ENCODE data around the gene RALGAPA2.

The RALGAPA2 gene

GRCh38 chr20:20423117-20423516, 289.3 kb downstream of the RALGAPA2 start:
- DNase-seq: no peak

DNA sequence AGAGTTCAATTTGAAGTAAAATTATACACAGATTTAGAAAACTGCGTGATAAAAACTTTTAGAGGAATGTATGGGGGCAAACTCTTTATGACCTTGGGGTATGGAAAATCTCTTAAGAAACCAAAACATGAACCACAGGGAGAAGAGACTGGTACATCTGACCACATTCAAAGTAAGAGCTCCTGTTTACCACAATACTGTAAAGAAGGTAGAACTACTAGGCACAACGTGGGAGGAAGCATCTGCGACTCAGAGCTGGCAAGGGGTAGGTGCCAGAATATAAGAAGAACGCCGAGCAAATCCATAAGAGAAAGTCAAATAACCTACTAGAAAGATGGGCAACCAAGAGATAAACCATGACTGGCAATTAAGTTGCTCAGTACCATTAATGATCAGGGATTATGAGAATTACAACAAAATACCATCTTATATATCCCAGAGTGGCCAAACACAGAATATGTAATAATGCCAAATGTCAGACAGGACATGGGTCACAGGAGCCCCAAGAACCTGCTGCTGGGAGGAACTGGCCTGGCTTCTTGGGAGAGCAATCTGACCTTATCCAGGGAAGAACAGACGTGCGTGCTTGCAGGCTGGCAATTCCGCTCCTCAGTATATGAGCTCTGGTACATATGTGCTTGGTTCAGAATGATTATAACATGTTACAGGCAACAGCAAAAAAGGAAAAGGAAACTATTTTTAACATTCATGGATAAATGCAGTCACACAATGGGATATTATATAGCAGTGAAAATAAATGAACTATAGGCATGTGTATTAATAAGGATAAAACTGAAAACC, 294.4 kb downstream of the RALGAPA2 start:
- DNase-seq: no peak

DNA sequence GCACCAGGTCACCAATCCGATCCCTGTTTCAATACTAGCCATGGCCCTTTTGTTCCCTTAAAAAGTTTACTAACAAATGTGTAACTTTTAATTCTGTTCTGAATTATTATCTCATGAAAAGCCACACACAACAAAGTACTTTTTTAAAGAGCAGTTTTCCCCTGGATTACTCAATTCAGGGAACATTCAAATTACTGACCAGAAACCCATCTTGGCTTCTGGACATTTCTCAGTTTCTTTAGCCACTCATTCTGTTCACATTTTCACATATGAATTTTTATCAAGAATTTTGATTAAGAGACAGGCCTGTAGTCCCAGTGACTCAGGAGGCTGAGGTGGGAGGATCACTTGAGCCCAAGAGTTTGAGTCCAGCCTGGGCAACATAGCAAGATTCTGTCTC, 297.1 kb downstream of the RALGAPA2 start:
- no peak for DNase-seq

DNA sequence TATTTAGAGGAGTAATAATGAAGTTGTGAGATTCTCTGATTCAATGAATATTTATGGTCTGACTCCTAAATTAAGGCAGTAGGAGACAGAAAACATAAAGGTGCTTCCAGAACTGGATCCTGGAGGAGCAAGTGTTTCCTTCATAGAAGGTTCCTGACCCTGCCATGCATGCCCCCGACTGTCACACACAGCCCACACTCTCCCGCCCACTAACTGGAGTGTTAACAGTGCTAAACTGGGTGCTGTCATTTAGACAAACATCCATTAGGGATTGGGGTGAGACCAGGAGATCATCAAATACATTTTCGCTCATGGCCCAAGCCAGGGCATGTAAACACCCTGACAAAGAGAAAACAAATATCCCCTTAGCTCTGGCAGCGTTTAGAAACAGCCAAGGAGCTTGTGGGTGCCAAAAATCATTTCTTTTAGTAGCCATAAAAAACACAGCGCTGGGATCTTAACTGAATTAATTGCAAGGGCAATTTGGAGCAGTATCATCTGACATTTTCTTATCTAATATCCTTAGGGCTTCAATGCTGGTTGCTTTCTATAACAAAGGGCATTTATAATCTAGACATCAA, 297.7 kb downstream of the RALGAPA2 start:
- no peak for DNase-seq

GRCh38 chr20:20413810-20414281, 298.6 kb downstream of the RALGAPA2 start:
- DNase-seq: no peak

GRCh38 chr20:20412750-20413149, 299.7 kb downstream of the RALGAPA2 start:
- no peak for DNase-seq

GRCh38 chr20:20411836-20412235, 300.6 kb downstream of the RALGAPA2 start:
- no peak for DNase-seq

- DNase-seq: no peak
Measured at GRCh38 chr20:20411402-20411801, 301.0 kb downstream of the RALGAPA2 start.

- no peak for DNase-seq
Measured at GRCh38 chr20:20410678-20411077, 301.8 kb downstream of the RALGAPA2 start.

- no peak for DNase-seq
Measured at GRCh38 chr20:20409331-20409730, 303.1 kb downstream of the RALGAPA2 start.

GRCh38 chr20:20407891-20408805, 304.3 kb downstream of the RALGAPA2 start:
- no peak for DNase-seq

DNA sequence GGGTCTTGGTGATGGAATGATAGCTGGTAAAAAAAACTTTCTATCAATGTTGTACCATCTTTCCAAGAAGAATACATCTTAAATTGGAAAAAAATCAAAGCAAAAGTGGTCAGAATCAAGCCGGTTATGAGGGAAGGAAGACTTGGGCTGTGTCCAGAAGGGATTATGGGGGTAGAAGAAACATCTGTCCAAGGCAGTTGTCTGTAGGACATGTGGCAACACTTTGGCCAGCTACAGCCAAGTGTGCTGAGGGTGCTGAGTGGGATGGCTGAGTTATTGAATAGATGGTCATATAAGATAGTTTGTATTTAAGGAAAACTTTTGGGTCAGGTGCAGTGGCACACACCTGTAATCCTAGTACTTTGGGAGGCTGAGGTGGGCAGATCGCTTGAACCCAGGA, 306.1 kb downstream of the RALGAPA2 start:
- DNase-seq: no peak

GRCh38 chr20:20405623-20406022, 306.8 kb downstream of the RALGAPA2 start:
- no peak for DNase-seq

- DNase-seq: no peak
Measured at GRCh38 chr20:20404633-20405032, 307.8 kb downstream of the RALGAPA2 start.

DNA sequence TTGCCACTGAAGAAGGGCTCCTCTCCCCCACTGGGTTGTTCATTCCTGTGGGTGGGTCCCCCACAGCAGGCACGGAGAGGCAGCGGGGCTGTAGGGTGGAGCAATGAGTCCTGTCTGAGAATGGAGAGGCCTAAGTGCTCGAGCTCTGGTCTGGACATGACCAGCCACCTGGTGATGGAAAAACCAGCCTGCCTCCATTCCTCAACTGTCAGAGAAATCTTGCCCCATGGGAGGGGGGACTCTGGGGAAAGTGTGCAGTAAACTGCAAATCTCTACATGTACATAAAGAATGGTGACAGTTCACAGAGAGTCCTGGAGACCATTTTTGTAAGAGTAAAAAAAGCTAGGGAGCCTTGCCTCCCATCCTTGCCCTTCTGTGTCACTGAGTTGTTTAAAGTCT, 310.5 kb downstream of the RALGAPA2 start:
- DNase-seq: no peak

GRCh38 chr20:20399531-20400500, 312.6 kb downstream of the RALGAPA2 start:
- no peak for DNase-seq

DNA sequence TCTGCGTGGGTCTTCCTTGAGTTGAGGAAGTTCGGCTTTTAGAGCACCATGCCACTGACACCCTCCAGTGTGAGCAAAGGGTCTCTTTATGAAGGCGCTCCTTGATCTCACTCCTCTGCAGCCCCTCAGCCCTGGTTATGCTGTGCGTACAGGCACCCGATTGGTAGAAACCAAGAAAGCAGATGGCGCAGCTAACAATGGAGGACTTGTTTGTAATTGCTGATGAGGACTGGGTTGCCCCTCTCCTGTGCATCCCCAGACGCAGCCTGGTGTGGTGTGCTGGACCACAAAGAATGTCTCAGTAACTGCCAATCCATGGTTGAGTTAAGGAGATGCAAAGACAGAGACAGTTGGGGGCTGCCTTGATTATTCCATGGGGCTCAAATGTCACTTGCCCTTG, 314.3 kb downstream of the RALGAPA2 start:
- no peak for DNase-seq

DNA sequence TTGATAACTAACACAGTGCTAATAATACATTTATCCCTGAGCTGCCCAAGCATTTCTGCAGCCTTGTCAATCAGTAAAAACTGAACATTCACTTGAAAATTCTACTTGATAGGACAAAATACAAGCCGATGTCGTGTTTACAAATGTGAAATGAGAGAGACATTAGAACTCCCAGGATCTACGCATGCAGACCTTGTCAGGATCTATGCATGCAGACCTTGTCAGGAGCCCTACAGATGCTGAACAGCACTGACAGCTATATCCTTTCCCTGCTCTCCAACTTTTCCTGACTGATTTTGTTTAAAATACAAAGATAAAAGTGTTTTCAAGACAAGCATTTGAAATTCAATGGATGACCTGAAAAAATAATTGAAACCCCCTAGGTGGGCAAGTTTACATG, 315.6 kb downstream of the RALGAPA2 start:
- DNase-seq: no peak

DNA sequence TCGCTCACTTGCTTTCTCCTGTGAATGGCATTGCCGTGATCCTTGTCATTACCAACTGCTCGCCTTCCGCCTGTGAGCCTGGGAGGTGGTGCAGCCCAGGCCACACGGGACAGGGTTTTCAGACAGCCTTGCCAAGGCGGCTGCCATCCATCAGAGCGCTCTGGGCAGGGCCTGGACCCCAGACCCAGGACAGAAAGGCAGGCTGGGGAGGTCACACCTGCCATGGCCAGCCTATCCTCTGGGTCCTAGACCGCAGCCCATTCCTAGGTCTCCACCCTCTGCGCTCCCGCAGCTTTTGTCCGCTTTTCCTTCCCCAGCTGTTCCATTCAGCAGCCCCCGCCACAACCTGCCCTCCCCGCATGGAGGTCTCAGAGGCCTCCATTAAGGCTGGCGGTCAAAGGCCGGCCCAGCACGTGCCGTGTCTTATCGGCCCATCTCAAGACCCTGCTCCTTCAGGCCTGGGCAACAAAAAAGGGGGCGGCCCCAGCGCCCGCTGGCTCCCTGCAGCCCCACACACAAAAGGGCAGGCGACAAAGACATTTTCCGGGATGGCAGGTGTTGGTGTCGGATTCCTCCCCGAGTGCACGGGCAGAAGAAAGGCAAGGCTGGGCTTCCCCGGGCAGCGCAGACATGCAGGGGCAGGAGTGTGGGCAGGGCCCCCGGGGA, 316.4 kb downstream of the RALGAPA2 start:
- DNase-seq: no peak

DNA sequence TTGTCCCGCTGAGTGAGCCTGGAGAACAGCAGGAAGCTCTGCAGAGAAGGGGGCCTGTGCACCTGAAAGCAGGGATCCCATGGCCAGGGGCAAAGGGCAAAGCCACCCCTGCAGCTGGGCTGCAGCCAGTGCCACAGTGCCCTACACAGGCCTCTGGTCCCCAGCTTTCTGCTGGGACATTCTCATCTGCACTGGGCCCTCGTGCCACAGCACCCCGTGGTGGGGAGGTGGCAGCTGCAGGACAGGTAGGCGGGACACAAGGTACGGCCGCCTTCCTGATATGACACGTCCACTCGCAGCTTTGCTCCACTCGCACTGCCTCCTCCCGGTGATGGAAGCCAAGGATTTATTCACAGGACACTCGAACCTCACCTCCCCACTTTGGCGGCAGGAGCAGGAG, 317.4 kb downstream of the RALGAPA2 start:
- no peak for DNase-seq

Data from effector CD8-positive, alpha-beta T cell (primary cell).